HepG2 (cell line): ENCODE data around the gene MPIG6B. TPM values are rescaled to one million over a fixed set of nuclear protein-coding genes. Genes with fewer than 3 reads are reported as not detected.
A peak's percentile ranks its signal among the peaks of the same experiment; 100 is the strongest.

Experiments used
- CEBPG ChIP-seq: IDR thresholded peaks from 2 replicates; pipeline ENCODE4 v1.6.1; 2016
- E2F5 ChIP-seq: sonication (generic); formaldehyde crosslinking; conservative IDR thresholded peaks from 2 replicates; pipeline ENCODE4 v1.4.0; 2020; ENCODE audit warnings: missing genetic modification reagents
- HNF1B ChIP-seq: sonication (generic); formaldehyde crosslinking; IDR thresholded peaks from 2 replicates; pipeline ENCODE4 v1.5.1; 2020; ENCODE audit warnings: mild to moderate bottlenecking, moderate library complexity, missing genetic modification reagents
- IKZF5 ChIP-seq: IDR thresholded peaks from 2 replicates; pipeline ENCODE4 v1.6.1; 2018; ENCODE audit warnings: missing genetic modification reagents, mild to moderate bottlenecking, missing compliant biosample characterization
- IRF2 ChIP-seq: IDR thresholded peaks from 2 replicates; pipeline ENCODE4 v1.6.1; 2018; ENCODE audit warnings: missing genetic modification reagents, missing compliant biosample characterization
- KAT8 ChIP-seq: IDR thresholded peaks from 2 replicates; pipeline ENCODE4 v1.6.1; 2016; ENCODE audit warnings: missing genetic modification reagents, missing compliant biosample characterization
- KLF12 ChIP-seq: sonication (generic); formaldehyde crosslinking; IDR thresholded peaks from 2 replicates; pipeline ENCODE4 v1.4.0; 2020; ENCODE audit warnings: missing genetic modification reagents, borderline replicate concordance
- MED8 ChIP-seq: sonication (generic); formaldehyde crosslinking; IDR thresholded peaks from 2 replicates; pipeline ENCODE4 v1.8.1; 2023; ENCODE audit warnings: mild to moderate bottlenecking, missing genetic modification reagents; ENCODE audit not compliant: insufficient replicate concordance
- MXD1 ChIP-seq: sonication (generic); formaldehyde crosslinking; IDR thresholded peaks from 2 replicates; pipeline ENCODE4 v1.4.0; 2020; ENCODE audit warnings: mild to moderate bottlenecking, missing genetic modification reagents
- RNF219 ChIP-seq: sonication (generic); formaldehyde crosslinking; IDR thresholded peaks from 2 replicates; pipeline ENCODE4 v1.5.0; 2020; ENCODE audit warnings: mild to moderate bottlenecking, missing genetic modification reagents
- SIN3B ChIP-seq: fragments of 150-350 bp; IDR thresholded peaks from 2 replicates; pipeline ENCODE4 v1.6.1; 2014; ENCODE audit warnings: low read length
- SKIL ChIP-seq: sonication (generic); formaldehyde crosslinking; IDR thresholded peaks from 2 replicates; pipeline ENCODE4 v1.8.0; 2022; ENCODE audit warnings: missing genetic modification reagents, mild to moderate bottlenecking, moderate library complexity, borderline replicate concordance
- THRA ChIP-seq: sonication (generic); formaldehyde crosslinking; IDR thresholded peaks from 2 replicates; pipeline ENCODE4 v1.4.0; 2020; ENCODE audit warnings: missing genetic modification reagents, borderline replicate concordance
- XBP1 ChIP-seq: sonication (generic); formaldehyde crosslinking; IDR thresholded peaks from 2 replicates; pipeline ENCODE4 v1.5.0; 2020; ENCODE audit warnings: missing genetic modification reagents
- ZFP36 ChIP-seq: fragments of 150-350 bp; IDR thresholded peaks from 2 replicates; pipeline ENCODE4 v1.6.1; 2018; ENCODE audit warnings: borderline replicate concordance, low read length, low read depth; ENCODE audit not compliant: partially characterized antibody
- ZMYM4 ChIP-seq: sonication (generic); formaldehyde crosslinking; IDR thresholded peaks from 2 replicates; pipeline ENCODE4 v1.8.1; 2023; ENCODE audit warnings: mild to moderate bottlenecking, missing genetic modification reagents
- ZNF367 ChIP-seq: sonication (generic); formaldehyde crosslinking; IDR thresholded peaks from 2 replicates; pipeline ENCODE4 v1.4.0; 2020; ENCODE audit warnings: missing genetic modification reagents, borderline replicate concordance
- ZNF713 ChIP-seq: sonication (generic); formaldehyde crosslinking; IDR thresholded peaks from 2 replicates; pipeline ENCODE4 v1.4.0; 2020; ENCODE audit warnings: mild to moderate bottlenecking, missing genetic modification reagents
- ZNF768 ChIP-seq: sonication (generic); formaldehyde crosslinking; IDR thresholded peaks from 2 replicates; pipeline ENCODE4 v1.4.0; 2020; ENCODE audit warnings: missing genetic modification reagents
- ZNF879 ChIP-seq: sonication (generic); formaldehyde crosslinking; IDR thresholded peaks from 2 replicates; pipeline ENCODE4 v1.8.1; 2023; ENCODE audit warnings: missing genetic modification reagents
- polyA plus RNA-seq, 8 experiments: library from polyadenylated mRNA; depleted of rRNA in 3 of 8; stranded (reverse) in 7 of 8; unstranded in 1 of 8; fragments of >200 nt; fragmentation: Illumina TruSeq in 4 of 8; extraction: Trizol in 4 of 8; gene quantifications; 2 replicates each; pipeline versions ENCODE4 v1.2.1 to v1.2.3, GENCODE V29; 2011 to 2016; ENCODE audit warnings: low read depth in 4 of 8, missing spikeins in 1 of 8, mixed read lengths in 1 of 8; ENCODE audit not compliant: insufficient read depth in 1 of 8
- total RNA-seq, 5 experiments: library from RNA; depleted of rRNA; stranded (reverse); fragments of >200 nt; fragmentation: Illumina TruSeq; extraction: Trizol; gene quantifications; 2 replicates each; pipeline ENCODE4 v1.2.3, GENCODE V29; 2016; ENCODE audit warnings: low read depth in 1 of 5

Gene MPIG6B
- total and polyA plus RNA-seq, 2 of the 13 experiments (the other 11 are each of a cell fraction or from before 2014, with no cell fraction given) = not detected

GRCh38 chr6:31728767-31729514 is 5.8 kb downstream of the MPIG6B start, which contains the start of gene DDAH2 (continued):
- TF ChIP-seq HNF1B (CRISPR knock-in tag) = no peak
- TF ChIP-seq KLF12 = no peak
- no peak for TF ChIP-seq ZNF367
- TF ChIP-seq RNF219 (CRISPR knock-in tag) = no peak
- no peak for TF ChIP-seq MXD1
- no peak for TF ChIP-seq IKZF5
- no peak for TF ChIP-seq CEBPG (CRISPR knock-in tag)
- TF ChIP-seq ZNF768 (CRISPR knock-in tag) = peak; percentile 63; the same call in 1 of the 2 replicates
- TF ChIP-seq SIN3B = no peak; the same call in 1 of the 2 replicates
- no peak; the same call in 1 of the 2 replicates for TF ChIP-seq KAT8
- TF ChIP-seq MED8 (CRISPR knock-in tag) = no peak
- no peak for TF ChIP-seq THRA
- peak; percentile 0; the same call in 1 of the 2 replicates for TF ChIP-seq ZMYM4 (CRISPR knock-in tag)
- TF ChIP-seq ZNF713 (CRISPR knock-in tag) = 0 out of 2 replicates have a peak, but pooled peaks have one; percentile 3
- TF ChIP-seq XBP1 = no peak
- no peak for TF ChIP-seq SKIL (CRISPR knock-in tag)
- TF ChIP-seq E2F5 (CRISPR knock-in tag) = no peak
- no peak for TF ChIP-seq ZFP36
- no peak for TF ChIP-seq ZNF879 (CRISPR knock-in tag)
- no peak for TF ChIP-seq IRF2
